Activated CD4-positive, alpha-beta T cell treated with anti-CD3 and anti-CD28 coated beads for 24 hours (primary cell): ENCODE measurements around the gene ADGRD2.

ENCODE experiments used
- DNase-seq, 2 donors: peaks; one replicate each; pipeline ENCODE4 v3.0.0-alpha.2; 2020; ENCODE audit warnings: low read depth in 2 of 2

Gene ADGRD2

DNA sequence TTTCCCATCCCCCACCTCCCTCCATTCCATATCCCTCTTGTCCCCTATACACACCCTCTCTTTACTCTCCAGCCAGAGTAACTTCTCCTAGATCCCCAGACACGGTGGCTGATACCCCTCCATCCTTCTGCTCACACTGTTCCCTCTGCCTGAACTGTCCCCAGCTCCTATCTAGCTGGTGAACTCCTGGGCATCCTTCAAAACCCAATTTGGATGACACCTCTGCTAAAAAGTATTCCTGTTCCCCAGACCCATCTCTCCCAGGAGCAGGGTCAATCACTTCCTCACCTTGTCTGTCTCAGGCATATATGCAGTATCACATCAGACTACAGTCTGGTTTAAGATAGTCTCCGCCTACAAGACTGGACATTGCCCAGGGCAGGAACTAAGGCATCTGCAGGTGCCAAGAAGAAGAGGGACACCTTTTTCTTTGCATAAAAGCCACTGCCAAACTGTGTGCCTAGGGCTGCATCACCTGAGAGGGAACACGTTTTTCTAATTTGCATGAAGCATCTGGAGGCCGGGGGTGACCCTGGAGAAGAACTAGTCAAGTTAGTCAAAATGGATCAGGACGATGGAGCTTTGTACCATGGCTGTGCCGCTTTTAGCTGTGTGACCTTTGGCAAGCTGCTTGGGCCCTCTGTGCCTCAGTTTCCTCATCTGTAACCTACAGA, 29.8 kb downstream of the ADGRD2 start:
- DNase-seq, result no peak

GRCh38 chr9:124480621-124480981, 30.4 kb downstream of the ADGRD2 start:
- no peak for DNase-seq

- DNase-seq, result no peak
Measured at GRCh38 chr9:124481115-124481514, 30.9 kb downstream of the ADGRD2 start.

DNA sequence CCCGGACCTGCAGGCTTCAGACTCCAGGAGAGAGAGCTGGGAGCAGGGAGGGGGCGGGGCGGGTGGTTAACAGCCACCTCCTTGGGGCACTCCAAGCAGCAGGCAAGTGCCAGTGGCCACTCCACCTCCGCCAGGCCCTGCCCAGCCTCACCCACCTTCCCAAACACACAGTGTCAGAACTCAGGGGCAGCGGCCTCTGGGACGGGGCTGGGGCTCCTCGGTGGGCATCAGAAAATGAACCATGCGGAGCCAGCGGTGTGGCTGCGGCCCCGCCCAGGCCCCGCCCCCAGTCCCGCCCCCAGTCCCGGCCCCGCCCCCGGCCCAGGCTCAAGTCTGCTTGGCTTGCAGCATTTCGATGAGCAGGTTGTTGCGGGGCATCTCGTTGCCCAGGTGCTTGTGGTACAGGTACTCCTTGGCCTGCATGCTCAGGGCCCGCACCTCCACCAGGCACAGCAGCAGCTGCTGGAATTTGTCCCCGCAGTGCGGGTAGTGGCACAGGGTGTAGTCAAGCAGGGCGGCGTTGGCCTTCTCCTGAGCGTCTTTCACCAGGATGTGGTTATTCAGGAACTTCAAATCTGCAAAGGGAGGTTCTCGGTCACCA, 32.3 kb downstream of the ADGRD2 start:
- DNase-seq, result no peak

- no peak for DNase-seq
Measured at GRCh38 chr9:124483481-124483880, 33.2 kb downstream of the ADGRD2 start.

- DNase-seq, result no peak
Measured at GRCh38 chr9:124485201-124485600, 35.0 kb downstream of the ADGRD2 start.

DNA sequence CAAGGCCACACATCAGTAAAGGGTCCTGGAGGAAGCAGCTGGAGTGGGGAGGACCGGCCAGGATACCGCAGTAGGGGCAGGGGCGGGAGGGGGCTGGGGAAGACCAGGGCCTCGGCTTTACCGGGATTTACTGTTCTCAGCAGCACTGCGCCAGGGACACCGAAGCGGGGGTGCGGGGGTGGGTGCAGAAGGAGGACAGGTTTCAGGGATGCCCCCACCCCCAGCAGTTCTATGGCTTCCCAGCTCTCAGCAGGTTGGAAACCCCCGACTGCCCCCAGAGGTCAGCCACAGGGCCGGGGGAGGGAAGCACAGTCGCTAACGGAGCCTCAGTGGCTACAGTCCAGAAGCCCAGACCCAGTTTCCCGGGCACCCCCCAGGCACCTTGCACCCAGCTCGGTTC, 35.7 kb downstream of the ADGRD2 start:
- no peak for DNase-seq

DNA sequence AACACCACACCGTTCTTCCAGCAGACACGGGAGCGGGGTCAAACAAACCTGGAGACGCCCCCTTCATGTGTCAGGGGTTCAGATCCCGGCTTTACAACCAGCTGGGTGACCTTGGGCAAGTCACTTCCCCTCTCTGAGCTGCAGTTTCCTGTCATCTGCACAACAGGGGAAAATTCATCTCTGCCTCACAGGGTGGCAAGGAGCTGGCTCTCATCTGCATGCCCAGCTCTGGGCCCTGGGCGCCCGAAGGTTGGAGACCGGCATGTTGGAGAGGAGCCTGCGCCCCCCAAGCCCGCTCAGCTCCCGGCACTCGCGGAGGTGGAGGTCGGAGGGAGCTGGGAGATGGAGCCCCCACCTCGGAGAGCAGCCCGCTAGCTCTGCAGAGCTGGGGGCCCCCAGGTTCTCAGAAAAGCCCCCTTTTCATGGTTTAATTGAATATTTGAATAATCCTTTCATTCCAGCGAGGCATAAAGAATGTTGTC, 36.6 kb downstream of the ADGRD2 start:
- no peak for DNase-seq

GRCh38 chr9:124487260-124488182, 37.3 kb downstream of the ADGRD2 start:
- DNase-seq, result no peak

- DNase-seq, result no peak
Measured at GRCh38 chr9:124488641-124489210, 38.5 kb downstream of the ADGRD2 start.

DNA sequence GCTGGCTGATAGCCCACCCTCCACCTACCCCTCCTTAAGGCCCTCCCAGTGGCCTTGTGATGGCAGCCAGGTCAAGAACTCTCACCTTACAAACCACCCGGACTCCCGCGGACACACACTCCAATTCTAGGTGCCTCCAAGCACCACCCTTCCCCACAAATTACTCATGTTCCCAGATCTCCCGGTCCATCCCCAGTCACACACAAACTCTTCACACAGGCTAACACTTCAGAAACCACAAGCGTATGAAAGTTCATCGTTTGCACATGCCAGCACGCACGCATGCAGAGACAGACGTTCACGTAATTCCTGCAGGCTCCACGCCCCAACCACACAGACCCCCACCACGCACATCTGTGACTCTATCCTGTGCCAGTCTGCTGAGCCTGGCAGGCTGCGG, 39.0 kb downstream of the ADGRD2 start:
- no peak for DNase-seq

- DNase-seq, result no peak
Measured at GRCh38 chr9:124490004-124490403, 39.8 kb downstream of the ADGRD2 start.

DNA sequence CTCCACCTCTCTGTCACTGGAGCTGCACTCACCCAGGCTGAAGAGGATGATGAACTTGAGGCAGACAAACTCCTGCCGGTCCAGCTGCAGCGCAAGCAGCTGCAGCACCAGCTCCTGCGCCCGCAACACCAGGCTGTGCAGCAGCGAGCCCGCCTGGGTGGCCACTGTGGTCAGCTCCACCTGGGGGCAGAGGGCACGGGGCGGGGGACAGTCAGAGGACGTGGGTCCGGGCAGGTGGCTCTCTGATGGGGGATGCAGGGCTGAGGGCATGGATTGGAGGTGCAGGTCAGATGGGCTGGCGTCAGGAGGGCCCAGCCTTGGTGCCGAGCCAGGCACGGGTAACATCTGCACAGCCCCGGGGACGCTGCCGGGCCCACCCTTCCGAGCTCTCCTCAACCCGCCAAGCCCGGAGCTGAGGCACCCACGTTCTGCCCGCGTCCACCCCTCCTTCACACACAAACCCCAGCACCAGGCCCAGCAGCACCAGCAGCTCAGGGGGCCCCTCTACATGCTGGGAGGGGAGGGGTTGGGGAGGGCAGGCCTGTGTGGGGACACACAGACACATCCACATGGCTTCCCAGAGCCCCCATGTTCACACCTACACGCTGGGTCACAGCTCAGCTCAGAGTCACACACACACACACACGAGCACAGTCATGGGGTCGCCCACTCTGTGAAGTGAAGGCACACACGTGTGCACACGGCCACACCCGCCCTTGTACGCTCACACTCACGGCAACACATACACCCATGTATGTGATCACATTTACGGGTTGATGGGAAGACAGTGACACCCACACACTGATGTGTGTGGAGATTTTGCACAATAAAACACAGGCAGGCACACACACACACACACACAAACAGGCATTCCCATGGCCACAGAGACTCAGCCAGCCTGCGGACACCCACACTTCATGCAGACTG, 41.1 kb downstream of the ADGRD2 start:
- DNase-seq, result no peak

- no peak for DNase-seq
Measured at GRCh38 chr9:124492818-124493217, 42.6 kb downstream of the ADGRD2 start.

GRCh38 chr9:124493218-124493617, 43.0 kb downstream of the ADGRD2 start:
- DNase-seq, result no peak

DNA sequence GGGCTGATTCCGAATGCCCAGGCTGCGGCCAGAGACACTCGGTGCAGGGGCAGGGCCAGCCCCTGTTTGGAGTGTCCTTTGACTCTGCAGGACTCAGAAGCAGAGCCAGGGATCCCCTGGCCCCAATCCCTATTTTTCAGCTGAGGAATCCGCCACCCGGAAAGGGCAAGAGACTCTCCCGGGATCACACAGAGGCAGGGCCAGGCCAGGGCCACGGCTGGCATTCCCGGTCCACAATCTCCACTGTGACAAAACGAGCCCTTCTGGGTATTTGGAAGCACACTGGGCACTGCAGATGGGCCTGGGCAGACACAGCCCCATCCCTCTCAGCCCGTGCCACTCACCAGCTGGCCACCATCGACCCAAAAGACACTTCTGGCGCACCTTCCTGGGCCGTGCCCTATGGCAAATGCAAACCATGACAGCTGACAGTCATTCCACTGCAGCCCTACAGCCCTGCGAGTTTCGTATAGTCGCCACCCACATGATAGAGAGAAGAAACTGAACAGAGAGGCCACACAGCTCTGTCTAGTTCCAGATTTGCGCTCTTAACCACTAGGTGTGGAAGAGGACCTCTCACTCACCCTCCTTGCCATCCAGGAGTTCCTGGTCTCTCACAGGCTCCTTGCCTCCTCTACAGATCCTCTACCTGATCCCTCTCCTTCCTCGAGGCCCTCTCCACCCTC, 43.7 kb downstream of the ADGRD2 start:
- no peak for DNase-seq

- no peak for DNase-seq
Measured at GRCh38 chr9:124495126-124496074, 45.1 kb downstream of the ADGRD2 start.

- no peak for DNase-seq
Measured at GRCh38 chr9:124496075-124496449, 45.8 kb downstream of the ADGRD2 start.

GRCh38 chr9:124496463-124496862, 46.2 kb downstream of the ADGRD2 start:
- DNase-seq, result no peak

DNA sequence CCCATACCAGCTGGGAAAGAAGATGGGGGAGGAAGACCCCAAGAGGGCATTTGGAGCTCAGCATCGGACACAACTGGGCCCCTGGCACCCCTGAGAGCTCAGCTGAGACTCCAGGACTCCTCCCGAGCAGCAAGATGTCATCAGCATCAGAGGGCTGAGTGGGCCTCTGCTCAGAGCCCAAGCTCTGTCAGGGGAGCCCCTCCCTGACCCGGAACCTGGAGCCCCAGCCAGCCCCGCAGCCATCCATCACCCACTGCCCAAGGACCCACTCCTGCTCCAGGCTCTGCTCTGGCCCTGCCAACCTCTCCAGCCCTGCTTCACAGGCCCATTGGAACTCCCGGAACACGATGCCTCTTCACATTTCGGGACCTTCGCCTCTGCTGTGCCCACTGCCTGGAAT, 47.2 kb downstream of the ADGRD2 start:
- no peak for DNase-seq
